ENCODE data around the gene CCDC154. TPM values are rescaled to one million over a fixed set of nuclear protein-coding genes. Genes with fewer than 3 reads are reported as not detected.

Gene CCDC154
- total RNA-seq, 1 donor from 2014 or later: not detected

DNA sequence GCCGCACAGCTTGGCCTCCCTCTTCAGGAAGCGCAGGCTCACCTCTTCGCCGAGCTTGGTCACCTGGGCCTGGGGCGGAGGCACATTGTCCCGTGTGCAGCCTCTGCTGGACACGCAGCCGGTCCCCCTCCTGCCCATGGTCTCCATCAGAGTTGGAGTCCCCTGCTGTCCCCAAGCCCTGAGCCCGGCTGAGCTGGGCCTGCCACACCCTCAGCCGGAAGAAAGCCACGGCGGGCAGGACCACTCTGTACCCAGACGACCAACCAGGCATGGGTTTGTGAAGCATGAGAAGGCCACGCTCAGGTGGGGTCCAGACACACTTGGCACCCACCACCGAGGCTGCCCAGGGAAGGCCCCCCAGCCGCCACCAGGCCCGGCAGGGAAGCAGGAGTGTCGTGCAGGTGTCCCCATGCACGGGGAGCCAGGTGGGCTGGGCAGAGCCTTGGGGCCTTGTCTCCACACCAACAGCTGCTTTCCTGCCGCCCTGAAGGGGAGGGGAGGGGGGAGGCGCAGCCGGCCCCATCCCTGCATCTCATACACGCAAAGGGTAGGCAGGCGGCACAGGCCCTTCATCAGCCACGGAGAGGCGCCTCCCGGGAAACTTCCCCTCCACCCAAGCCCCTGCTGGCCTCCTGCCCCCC lies 5.2 kb downstream of the CCDC154 start:
- Histone ChIP-seq H4K20me1 (ENCODE audit: low read depth) (no peaks in the 10 kb centered on the region), H2AFZ (replicated peaks) (no peak overlapping the region), H3F3A (ENCODE audit: low read depth) (no peaks in the 10 kb centered on the region), H3K4me2 (no peak overlapping the region), H3K27me3 (no peaks in the 10 kb centered on the region), H3K36me3 (no peaks in the 10 kb centered on the region), H3K79me2 (ENCODE audit: low read depth) (no peaks in the 10 kb centered on the region), H3K4me3 (no peak overlapping the region), H3K9me3 (ENCODE audit: low read depth) (no peaks in the 10 kb centered on the region), H3K4me1 (no peaks in the 10 kb centered on the region), H3K27ac (no peak overlapping the region), H3K9ac (no peak overlapping the region)
- no peak overlapping the region for H3K4me3 Mint-ChIP-seq
- H3K27me3 Mint-ChIP-seq (ENCODE audit: insufficient read depth, low read depth): no peaks in the 10 kb centered on the region
- no peak for DNase-seq (ENCODE audit: low spot score)
- H3K36me3 Mint-ChIP-seq: no peaks in the 10 kb centered on the region
- no peaks in the 10 kb centered on the region for H3K9me3 Mint-ChIP-seq
- no peak overlapping the region for H3K27ac Mint-ChIP-seq
- H3K4me1 Mint-ChIP-seq: no peaks in the 10 kb centered on the region
- TF ChIP-seq EZH2 (IDR thresholded peaks at IDR 0.05): no peak
- TF ChIP-seq EZH2phosphoT487 (IDR thresholded peaks at IDR 0.05): no peak
- TF ChIP-seq, protein P1, sequence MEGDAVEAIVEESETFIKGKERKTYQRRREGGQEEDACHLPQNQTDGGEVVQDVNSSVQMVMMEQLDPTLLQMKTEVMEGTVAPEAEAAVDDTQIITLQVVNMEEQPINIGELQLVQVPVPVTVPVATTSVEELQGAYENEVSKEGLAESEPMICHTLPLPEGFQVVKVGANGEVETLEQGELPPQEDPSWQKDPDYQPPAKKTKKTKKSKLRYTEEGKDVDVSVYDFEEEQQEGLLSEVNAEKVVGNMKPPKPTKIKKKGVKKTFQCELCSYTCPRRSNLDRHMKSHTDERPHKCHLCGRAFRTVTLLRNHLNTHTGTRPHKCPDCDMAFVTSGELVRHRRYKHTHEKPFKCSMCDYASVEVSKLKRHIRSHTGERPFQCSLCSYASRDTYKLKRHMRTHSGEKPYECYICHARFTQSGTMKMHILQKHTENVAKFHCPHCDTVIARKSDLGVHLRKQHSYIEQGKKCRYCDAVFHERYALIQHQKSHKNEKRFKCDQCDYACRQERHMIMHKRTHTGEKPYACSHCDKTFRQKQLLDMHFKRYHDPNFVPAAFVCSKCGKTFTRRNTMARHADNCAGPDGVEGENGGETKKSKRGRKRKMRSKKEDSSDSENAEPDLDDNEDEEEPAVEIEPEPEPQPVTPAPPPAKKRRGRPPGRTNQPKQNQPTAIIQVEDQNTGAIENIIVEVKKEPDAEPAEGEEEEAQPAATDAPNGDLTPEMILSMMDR (IDR thresholded peaks at IDR 0.05): no peak

DNA sequence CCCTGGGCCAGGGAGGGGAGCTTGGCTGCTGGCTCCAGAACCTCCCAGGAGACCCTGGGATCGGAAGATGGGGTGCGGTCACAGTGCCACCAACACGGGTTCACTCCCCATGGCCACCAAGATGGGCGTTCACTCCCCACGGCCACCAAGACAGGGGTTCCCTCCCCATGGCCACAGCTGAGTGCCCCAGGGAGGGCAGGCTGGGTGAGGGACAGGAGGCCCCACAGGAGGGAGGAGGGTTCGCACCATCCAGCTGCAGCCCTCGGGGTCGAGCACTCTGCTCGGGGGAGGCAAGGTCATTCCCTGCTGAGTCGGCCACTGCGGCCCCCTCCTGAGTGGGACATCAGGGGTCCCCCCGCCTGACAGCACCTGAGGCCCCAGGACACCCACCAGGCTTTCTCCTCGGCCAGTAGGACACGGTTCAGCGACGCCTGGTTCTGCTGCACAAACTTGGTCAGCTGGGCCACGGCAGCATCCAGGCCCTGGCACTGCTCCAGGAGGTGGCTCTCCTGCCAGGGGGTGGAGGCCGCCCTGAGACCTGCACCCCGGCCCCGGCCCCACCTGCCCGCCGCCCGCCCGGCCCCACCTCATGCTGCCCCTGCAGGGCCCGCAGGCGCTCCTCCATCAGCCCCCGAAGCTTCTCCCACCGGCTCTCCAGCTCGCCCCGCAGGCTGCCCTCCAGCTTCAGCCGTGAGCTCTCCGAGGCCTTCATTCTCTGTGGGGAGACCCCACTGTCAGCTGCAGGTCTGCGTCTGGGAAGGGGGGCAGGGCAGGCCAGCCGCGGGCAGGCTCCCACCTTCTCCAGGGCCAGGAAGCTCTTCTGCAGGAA lies 5.9 kb downstream of the CCDC154 start:
- no peaks in the 10 kb centered on the region for H3K27me3 ChIP-seq
- H2AFZ ChIP-seq (replicated peaks): no peak overlapping the region
- TF ChIP-seq, protein P1 (IDR thresholded peaks at IDR 0.05): no peak
- H3F3A ChIP-seq (ENCODE audit: low read depth): no peaks in the 10 kb centered on the region
- Mint-ChIP-seq H3K27ac (no peak overlapping the region), H3K4me1 (no peaks in the 10 kb centered on the region), H3K9me3 (no peaks in the 10 kb centered on the region), H3K27me3 (ENCODE audit: insufficient read depth, low read depth) (no peaks in the 10 kb centered on the region), H3K4me3 (no peak overlapping the region), H3K36me3 (no peaks in the 10 kb centered on the region)
- H3K36me3 ChIP-seq: no peaks in the 10 kb centered on the region
- H3K79me2 ChIP-seq (ENCODE audit: low read depth): no peaks in the 10 kb centered on the region
- H3K27ac ChIP-seq: no peak overlapping the region
- no peak for DNase-seq (ENCODE audit: low spot score)
- no peaks in the 10 kb centered on the region for H3K4me1 ChIP-seq
- H4K20me1 ChIP-seq (ENCODE audit: low read depth): no peaks in the 10 kb centered on the region
- H3K4me3 ChIP-seq: no peak overlapping the region
- no peak overlapping the region for H3K9ac ChIP-seq
- no peak overlapping the region for H3K4me2 ChIP-seq
- H3K9me3 ChIP-seq (ENCODE audit: low read depth): no peaks in the 10 kb centered on the region

DNA sequence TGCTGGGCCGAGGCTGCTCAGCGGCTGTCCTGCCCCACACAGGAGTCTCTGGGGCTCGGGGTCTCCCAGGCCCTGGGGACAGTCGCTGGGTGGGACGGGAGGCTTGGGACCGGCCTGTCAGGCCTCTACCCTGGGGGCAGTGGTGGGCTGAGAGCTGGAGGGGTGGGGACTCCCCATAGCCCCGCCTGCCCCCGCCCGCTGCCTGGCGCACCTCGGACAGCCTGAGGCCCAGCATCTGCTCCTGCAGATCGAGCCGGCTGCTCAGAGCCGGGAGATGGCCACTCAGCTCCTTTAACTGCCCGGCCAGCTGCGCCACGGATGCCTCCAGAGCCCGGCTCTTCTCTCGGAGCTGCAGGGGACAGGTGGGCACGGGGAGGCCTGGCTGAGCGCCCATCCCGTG lies 6.8 kb downstream of the CCDC154 start:
- Mint-ChIP-seq H3K27ac (no peak overlapping the region), H3K27me3 (ENCODE audit: insufficient read depth, low read depth) (no peaks in the 10 kb centered on the region), H3K4me1 (no peaks in the 10 kb centered on the region), H3K4me3 (no peak overlapping the region), H3K36me3 (no peaks in the 10 kb centered on the region), H3K9me3 (no peaks in the 10 kb centered on the region)
- TF ChIP-seq, protein P1 (IDR thresholded peaks at IDR 0.05): no peak
- TF ChIP-seq EZH2phosphoT487 (IDR thresholded peaks at IDR 0.05): no peak
- no peak for TF ChIP-seq EZH2 (IDR thresholded peaks at IDR 0.05)
- no peaks in the 10 kb centered on the region for H3K27me3 ChIP-seq
- H3K4me3 ChIP-seq: no peak overlapping the region
- H3K4me1 ChIP-seq: no peaks in the 10 kb centered on the region
- no peaks in the 10 kb centered on the region for H4K20me1 ChIP-seq (ENCODE audit: low read depth)
- no peaks in the 10 kb centered on the region for H3K36me3 ChIP-seq
- no peaks in the 10 kb centered on the region for H3K79me2 ChIP-seq (ENCODE audit: low read depth)
- H2AFZ ChIP-seq (replicated peaks): no peak overlapping the region
- DNase-seq (ENCODE audit: low spot score): no peak
- H3K9me3 ChIP-seq (ENCODE audit: low read depth): no peaks in the 10 kb centered on the region
- no peak overlapping the region for H3K4me2 ChIP-seq
- H3K27ac ChIP-seq: no peak overlapping the region
- no peak overlapping the region for H3K9ac ChIP-seq
- no peaks in the 10 kb centered on the region for H3F3A ChIP-seq (ENCODE audit: low read depth)
